H9 (cell line): ENCODE results near the gene LRP5. TPM values are rescaled to one million over a fixed set of nuclear protein-coding genes. Genes with fewer than 3 reads are reported as not detected.

Source experiments
- DNase-seq: peaks from one replicate; pipeline ENCODE4 v3.0.0-alpha.2; 2017
- H2AFZ ChIP-seq: one replicate; pipeline ENCODE4 v1.6.1; 2013; ENCODE audit warnings: mild to moderate bottlenecking, low read length, control low read depth, moderate library complexity
- H2AK5ac ChIP-seq: 2 replicates; pipeline ENCODE4 v1.6.1; 2013; ENCODE audit warnings: low read length, control low read depth, mixed read lengths; ENCODE audit not compliant: insufficient read length
- H2BK120ac ChIP-seq: one replicate; pipeline ENCODE4 v1.6.1; 2013; ENCODE audit warnings: low read depth, mild to moderate bottlenecking, low read length, control low read depth, inconsistent platforms; ENCODE audit not compliant: poor library complexity, severe bottlenecking
- H2BK12ac ChIP-seq: 2 replicates; pipeline ENCODE4 v1.6.1; 2013; ENCODE audit warnings: low read length, control low read depth, mixed read lengths, low read depth; ENCODE audit not compliant: insufficient read length
- H2BK15ac ChIP-seq: 2 replicates; pipeline ENCODE4 v1.6.1; 2013; ENCODE audit warnings: low read depth, low read length, control low read depth
- H2BK20ac ChIP-seq: one replicate; pipeline ENCODE4 v1.6.1; 2013; ENCODE audit warnings: low read depth, mild to moderate bottlenecking, low read length, control low read depth, inconsistent platforms; ENCODE audit not compliant: poor library complexity, severe bottlenecking
- H2BK5ac ChIP-seq: 2 replicates; pipeline ENCODE4 v1.6.1; 2013; ENCODE audit warnings: low read length, control low read depth, mixed read lengths; ENCODE audit not compliant: insufficient read length
- H3K14ac ChIP-seq: 2 replicates; pipeline ENCODE4 v1.6.1; 2013; ENCODE audit warnings: low read length, control low read depth; ENCODE audit not compliant: insufficient read depth
- H3K18ac ChIP-seq: 2 replicates; pipeline ENCODE4 v1.6.1; 2013; ENCODE audit warnings: low read depth, mild to moderate bottlenecking, mixed read lengths, low read length, control low read depth; ENCODE audit not compliant: insufficient read length
- H3K23ac ChIP-seq: 2 replicates; pipeline ENCODE4 v1.6.1; 2013; ENCODE audit warnings: low read length, control low read depth, mixed read lengths, low read depth; ENCODE audit not compliant: insufficient read length
- H3K23me2 ChIP-seq: 2 replicates; pipeline ENCODE4 v1.6.1; 2013; ENCODE audit warnings: low read depth, mild to moderate bottlenecking, mixed read lengths, low read length, control low read depth; ENCODE audit not compliant: insufficient read length, poor library complexity, severe bottlenecking
- H3K27ac ChIP-seq: 2 replicates; pipeline ENCODE4 v1.5.1; 2013; ENCODE audit warnings: low read length, control low read depth, mixed read lengths, low read depth; ENCODE audit not compliant: insufficient read length
- H3K27me3 ChIP-seq: 2 replicates; pipeline ENCODE4 v1.6.1; 2013; ENCODE audit warnings: low read length, control low read depth, inconsistent platforms; ENCODE audit not compliant: insufficient read depth
- H3K4ac ChIP-seq: 2 replicates; pipeline ENCODE4 v1.6.1; 2013; ENCODE audit warnings: low read depth, mild to moderate bottlenecking, control low read depth, inconsistent platforms, low read length, moderate library complexity
- H3K4me1 ChIP-seq: 2 replicates; pipeline ENCODE4 v1.6.1; 2013; ENCODE audit warnings: low read length, control low read depth, inconsistent platforms; ENCODE audit not compliant: insufficient read depth
- H3K4me2 ChIP-seq: 2 replicates; pipeline ENCODE4 v1.6.1; 2013; ENCODE audit warnings: low read length, control low read depth, mixed read lengths; ENCODE audit not compliant: insufficient read length, insufficient read depth
- H3K56ac ChIP-seq: 2 replicates; pipeline ENCODE4 v1.6.1; 2013; ENCODE audit warnings: low read depth, mild to moderate bottlenecking, mixed read lengths, low read length, control low read depth; ENCODE audit not compliant: insufficient read length
- H3K79me1 ChIP-seq: 2 replicates; pipeline ENCODE4 v1.6.1; 2013; ENCODE audit warnings: low read depth, mild to moderate bottlenecking, moderate library complexity, low read length, control low read depth, inconsistent platforms; ENCODE audit not compliant: insufficient read depth, poor library complexity, severe bottlenecking
- H3K79me2 ChIP-seq: 2 replicates; pipeline ENCODE4 v1.6.1; 2013; ENCODE audit warnings: low read length, control low read depth, inconsistent platforms; ENCODE audit not compliant: insufficient read depth
- H3K9ac ChIP-seq: 2 replicates; pipeline ENCODE4 v1.6.1; 2013; ENCODE audit warnings: low read length, control low read depth, mixed read lengths; ENCODE audit not compliant: insufficient read length; ENCODE audit errors: extremely low read depth
- H3K9me3 ChIP-seq: one replicate; pipeline ENCODE4 v1.6.1; 2013; ENCODE audit warnings: low read depth, low read length, inconsistent platforms; ENCODE audit not compliant: control insufficient read depth
- H3T11ph ChIP-seq: one replicate; pipeline ENCODE4 v1.6.1; 2013; ENCODE audit warnings: mild to moderate bottlenecking, low read length, control low read depth, inconsistent platforms
- H4K20me1 ChIP-seq: one replicate; pipeline ENCODE4 v1.6.1; 2013; ENCODE audit not compliant: control insufficient read depth, insufficient read length, insufficient read depth
- H4K5ac ChIP-seq: 2 replicates; pipeline ENCODE4 v1.6.1; 2013; ENCODE audit warnings: low read depth, mild to moderate bottlenecking, mixed read lengths, low read length, control low read depth; ENCODE audit not compliant: insufficient read length
- H4K8ac ChIP-seq: replicated peaks from 2 replicates; pipeline ENCODE4 v1.6.1; 2013; ENCODE audit warnings: low read length, control low read depth, mixed read lengths, low read depth; ENCODE audit not compliant: insufficient read length
- H4K91ac ChIP-seq: 2 replicates; pipeline ENCODE4 v1.6.1; 2013; ENCODE audit warnings: low read depth, mild to moderate bottlenecking, moderate library complexity, mixed read lengths, low read length, control low read depth; ENCODE audit not compliant: insufficient read length
- H3K27ac Mint-ChIP-seq, 3 experiments: 2 replicates in 2 of 3; 3 replicates in 1 of 3; pipeline ENCODE4 v1.8.0; 2020 to 2021; ENCODE audit warnings: mixed read lengths in 3 of 3, mild to moderate bottlenecking in 1 of 3, moderate library complexity in 1 of 3
- H3K27me3 Mint-ChIP-seq: 2 replicates; pipeline ENCODE4 v1.8.0; 2021; ENCODE audit warnings: low read depth, mild to moderate bottlenecking, moderate library complexity, mixed read lengths
- H3K36me3 Mint-ChIP-seq, 3 experiments: 2 replicates in 2 of 3; 3 replicates in 1 of 3; pipeline ENCODE4 v1.8.0; 2020 to 2021; ENCODE audit warnings: low read depth in 3 of 3, mixed read lengths in 3 of 3; ENCODE audit not compliant: insufficient read depth in 1 of 3
- H3K4me1 Mint-ChIP-seq, 2 experiments: 2 replicates each; pipeline ENCODE4 v1.8.0; 2020; ENCODE audit warnings: mixed read lengths in 2 of 2
- H3K4me3 Mint-ChIP-seq, 2 experiments: 2 replicates in 1 of 2; 3 replicates in 1 of 2; pipeline ENCODE4 v1.8.0; 2020 to 2021; ENCODE audit warnings: mild to moderate bottlenecking in 2 of 2, mixed read lengths in 2 of 2, moderate library complexity in 1 of 2
- H3K9me3 Mint-ChIP-seq, 2 experiments: 2 replicates in 1 of 2; 3 replicates in 1 of 2; pipeline ENCODE4 v1.8.0; 2020; ENCODE audit warnings: mild to moderate bottlenecking in 2 of 2, mixed read lengths in 2 of 2, moderate library complexity in 1 of 2
- WGBS: extraction: QIAGEN DNeasy Blood & Tissue Kit; methylation state at CpG from one replicate; pipeline ENCODE4 v1.1.7; 2013; ENCODE audit warnings: missing lambda C conversion rate, low lambda C conversion rate, mixed read lengths; ENCODE audit not compliant: insufficient read length; ENCODE audit errors: extremely low coverage; 5-methylcytosine and 5-hydroxymethylcytosine counted together
- total RNA-seq: library from RNA; stranded (reverse); gene quantifications from 2 replicates; pipeline ENCODE4 v1.2.1, GENCODE V29; 2021
- TF ChIP-seq, protein P1 (sequence below): fragments of 200-600 bp; sonication (generic); conservative IDR thresholded peaks from 3 replicates; pipeline ENCODE4 v1.8.0; 2021; ENCODE audit warnings: antibody characterized with exemption, mild to moderate bottlenecking

Gene LRP5
- total RNA-seq, 1 experiment from 2014 or later, result 38.4 TPM

DNA sequence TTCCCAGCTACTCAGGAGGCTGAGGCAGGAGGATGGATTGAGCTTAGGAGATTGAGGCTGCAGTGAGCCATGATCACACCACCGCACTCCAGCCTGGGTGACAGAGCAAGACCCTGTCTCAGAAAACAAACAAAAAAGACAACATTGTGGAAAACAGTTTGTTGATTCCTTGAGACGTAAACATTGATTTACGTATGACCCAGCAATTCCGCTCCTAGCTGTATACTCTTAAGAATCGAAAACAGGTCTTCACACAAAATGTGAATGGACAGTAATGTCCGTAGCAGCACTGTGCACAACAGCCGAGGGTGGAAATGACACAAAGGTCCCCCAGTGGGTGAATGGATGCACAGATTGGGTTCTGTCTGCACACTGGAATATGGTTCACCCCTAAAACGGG is 49.3 kb downstream of the LRP5 start:
- Histone ChIP-seq H2AFZ (no peak overlapping the region), H3K79me1 (no peaks in the 10 kb centered on the region), H4K5ac (no peak overlapping the region), H3K23ac (no peak overlapping the region), H3K79me2 (no peaks in the 10 kb centered on the region), H3K23me2 (no peaks in the 10 kb centered on the region), H3K9me3 (no peaks in the 10 kb centered on the region), H3K14ac (no peak overlapping the region), H3K4ac (no peak overlapping the region), H2BK120ac (no peak overlapping the region), H3K4me1 (no peaks in the 10 kb centered on the region), H4K91ac (no peak overlapping the region), H4K20me1 (peaks cover 4% of the 10 kb centered on the region), H3T11ph (no peak overlapping the region), H2AK5ac (no peak overlapping the region), H4K8ac (no peak overlapping the region), H2BK5ac (no peak overlapping the region), H3K4me2 (no peak overlapping the region), H2BK15ac (no peak overlapping the region), H2BK20ac (no peak overlapping the region), H3K56ac (no peak overlapping the region), H3K18ac (no peak overlapping the region), H3K9ac (no peak overlapping the region), H3K27ac (no peak overlapping the region), H3K27me3 (no peaks in the 10 kb centered on the region), H2BK12ac (no peak overlapping the region)
- H3K27ac Mint-ChIP-seq, result peak overlapping the region in 1 of 3 experiments; percentile 1; a peak in 1 of 7 replicates
- no CpG with 5 or more reads among the region's 8 CpGs for WGBS
- no peak overlapping the region for H3K4me3 Mint-ChIP-seq
- peaks cover 33 to 60% (median 49%) of the 10 kb centered on the region in 3 experiments for H3K36me3 Mint-ChIP-seq
- TF ChIP-seq, protein P1, sequence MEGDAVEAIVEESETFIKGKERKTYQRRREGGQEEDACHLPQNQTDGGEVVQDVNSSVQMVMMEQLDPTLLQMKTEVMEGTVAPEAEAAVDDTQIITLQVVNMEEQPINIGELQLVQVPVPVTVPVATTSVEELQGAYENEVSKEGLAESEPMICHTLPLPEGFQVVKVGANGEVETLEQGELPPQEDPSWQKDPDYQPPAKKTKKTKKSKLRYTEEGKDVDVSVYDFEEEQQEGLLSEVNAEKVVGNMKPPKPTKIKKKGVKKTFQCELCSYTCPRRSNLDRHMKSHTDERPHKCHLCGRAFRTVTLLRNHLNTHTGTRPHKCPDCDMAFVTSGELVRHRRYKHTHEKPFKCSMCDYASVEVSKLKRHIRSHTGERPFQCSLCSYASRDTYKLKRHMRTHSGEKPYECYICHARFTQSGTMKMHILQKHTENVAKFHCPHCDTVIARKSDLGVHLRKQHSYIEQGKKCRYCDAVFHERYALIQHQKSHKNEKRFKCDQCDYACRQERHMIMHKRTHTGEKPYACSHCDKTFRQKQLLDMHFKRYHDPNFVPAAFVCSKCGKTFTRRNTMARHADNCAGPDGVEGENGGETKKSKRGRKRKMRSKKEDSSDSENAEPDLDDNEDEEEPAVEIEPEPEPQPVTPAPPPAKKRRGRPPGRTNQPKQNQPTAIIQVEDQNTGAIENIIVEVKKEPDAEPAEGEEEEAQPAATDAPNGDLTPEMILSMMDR, result no peak
- H3K9me3 Mint-ChIP-seq, result peaks cover 0 to 3% of the 10 kb centered on the region in 2 experiments; a peak in 1 of 5 replicates
- DNase-seq, result no peak
- H3K27me3 Mint-ChIP-seq, result no peaks in the 10 kb centered on the region
- no peaks in the 10 kb centered on the region for H3K4me1 Mint-ChIP-seq
